Neural crest cell (in vitro differentiated cells): ENCODE data around the gene NEURL3. TPM values are rescaled to one million over a fixed set of nuclear protein-coding genes. Genes with fewer than 3 reads are reported as not detected.

Experiments used
- DNase-seq: peaks from one replicate; pipeline ENCODE4 v3.0.0; 2021; ENCODE audit warnings: low read depth, mixed read lengths, low spot score
- H3K27ac Mint-ChIP-seq: one replicate; pipeline ENCODE4 v1.8.0; 2021; ENCODE audit warnings: mild to moderate bottlenecking, mixed read lengths; ENCODE audit not compliant: unreplicated experiment
- H3K27me3 Mint-ChIP-seq: 2 replicates; pipeline ENCODE4 v1.8.0; 2021; ENCODE audit warnings: low read depth, mild to moderate bottlenecking, mixed read lengths
- H3K36me3 Mint-ChIP-seq: 2 replicates; pipeline ENCODE4 v1.8.0; 2021; ENCODE audit warnings: low read depth, mild to moderate bottlenecking, mixed read lengths
- H3K4me1 Mint-ChIP-seq: 2 replicates; pipeline ENCODE4 v1.8.0; 2021; ENCODE audit warnings: mixed read lengths
- H3K4me3 Mint-ChIP-seq: one replicate; pipeline ENCODE4 v1.8.0; 2021; ENCODE audit warnings: mild to moderate bottlenecking, mixed read lengths
- H3K9me3 Mint-ChIP-seq: 2 replicates; pipeline ENCODE4 v1.8.0; 2021; ENCODE audit warnings: mixed read lengths
- total RNA-seq: library from RNA; stranded (reverse); gene quantifications from 2 replicates; pipeline ENCODE4 v1.2.1, GENCODE V29; 2021
- TF ChIP-seq, protein P1 (sequence below): fragments of 200-600 bp; sonication (generic); conservative IDR thresholded peaks from 2 replicates; pipeline ENCODE4 v1.5.0; 2021; ENCODE audit warnings: antibody characterized with exemption, mild to moderate bottlenecking

NEURL3 gene
- total RNA-seq, 1 donor from 2014 or later = 0.21 TPM

DNA sequence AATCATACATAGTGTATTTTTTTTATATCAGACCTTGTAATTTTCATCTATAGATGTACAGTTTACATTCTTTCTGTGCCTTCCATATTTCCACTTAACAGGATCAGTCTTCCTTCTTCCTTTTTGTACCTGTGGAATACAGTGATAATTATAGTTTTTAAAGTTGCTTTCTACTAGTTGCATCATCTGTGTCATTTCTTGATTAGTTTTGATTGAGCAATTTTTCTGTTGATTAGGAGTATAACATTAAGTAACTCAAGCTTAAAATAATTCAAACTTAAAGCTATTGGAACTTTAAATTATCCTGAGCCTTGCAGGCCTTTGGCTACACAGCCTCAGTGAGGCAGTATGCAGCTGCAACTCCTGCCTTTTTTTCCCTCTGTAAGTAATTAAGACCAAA is 57.4 kb downstream of the NEURL3 start:
- DNase-seq = no peak
- Mint-ChIP-seq H3K27ac (no peak overlapping the region), H3K27me3 (no peaks in the 10 kb centered on the region), H3K4me3 (no peak overlapping the region), H3K9me3 (peaks cover 3% of the 10 kb centered on the region), H3K36me3 (no peaks in the 10 kb centered on the region), H3K4me1 (no peaks in the 10 kb centered on the region)
- TF ChIP-seq, protein P1, sequence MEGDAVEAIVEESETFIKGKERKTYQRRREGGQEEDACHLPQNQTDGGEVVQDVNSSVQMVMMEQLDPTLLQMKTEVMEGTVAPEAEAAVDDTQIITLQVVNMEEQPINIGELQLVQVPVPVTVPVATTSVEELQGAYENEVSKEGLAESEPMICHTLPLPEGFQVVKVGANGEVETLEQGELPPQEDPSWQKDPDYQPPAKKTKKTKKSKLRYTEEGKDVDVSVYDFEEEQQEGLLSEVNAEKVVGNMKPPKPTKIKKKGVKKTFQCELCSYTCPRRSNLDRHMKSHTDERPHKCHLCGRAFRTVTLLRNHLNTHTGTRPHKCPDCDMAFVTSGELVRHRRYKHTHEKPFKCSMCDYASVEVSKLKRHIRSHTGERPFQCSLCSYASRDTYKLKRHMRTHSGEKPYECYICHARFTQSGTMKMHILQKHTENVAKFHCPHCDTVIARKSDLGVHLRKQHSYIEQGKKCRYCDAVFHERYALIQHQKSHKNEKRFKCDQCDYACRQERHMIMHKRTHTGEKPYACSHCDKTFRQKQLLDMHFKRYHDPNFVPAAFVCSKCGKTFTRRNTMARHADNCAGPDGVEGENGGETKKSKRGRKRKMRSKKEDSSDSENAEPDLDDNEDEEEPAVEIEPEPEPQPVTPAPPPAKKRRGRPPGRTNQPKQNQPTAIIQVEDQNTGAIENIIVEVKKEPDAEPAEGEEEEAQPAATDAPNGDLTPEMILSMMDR = no peak

Other genes starting within 250 kb of the NEURL3 start
- gene TMEM127, start 239.4 kb downstream of the NEURL3 start, total RNA-seq = 28.8 and 30.6 TPM in 2 replicates
- gene CIAO1, start 239.1 kb downstream of the NEURL3 start, total RNA-seq = 89.8 and 91.1 TPM in 2 replicates
- gene SNRNP200, start 199.8 kb downstream of the NEURL3 start, total RNA-seq = 248 and 250 TPM in 2 replicates
- 24.2 and 25.6 TPM in 2 replicates for gene ITPRIPL1, start 180.0 kb downstream of the NEURL3 start, total RNA-seq
- 78.8 and 80.9 TPM in 2 replicates for gene NCAPH, start 169.6 kb downstream of the NEURL3 start, total RNA-seq
- 12.0 and 12.9 TPM in 2 replicates for gene ARID5A, start 31.4 kb upstream of the NEURL3 start, total RNA-seq
- 57.7 and 58.8 TPM in 2 replicates for gene KANSL3, start 133.0 kb upstream of the NEURL3 start, total RNA-seq
- 0.57 and 0.89 TPM in 2 replicates for gene FER1L5, start 137.4 kb upstream of the NEURL3 start, total RNA-seq
- gene LMAN2L, start 234.7 kb upstream of the NEURL3 start, total RNA-seq = 25.7 and 25.8 TPM in 2 replicates